ENCODE results near the gene MEF2C.

MEF2C gene

GRCh38 chr5:88736494-88736893 lies 146.5 kb downstream of the MEF2C start:
- H3K9me3 ChIP-seq (ENCODE audit: control insufficient read depth in 5 of 5, low read length in 5 of 5) = no peaks in the 10 kb centered on the region
- H3K4me1 ChIP-seq (ENCODE audit: control insufficient read depth in 5 of 5, insufficient read depth in 5 of 5, low read length in 5 of 5) = peaks cover 0 to 22% (median 8%) of the 10 kb centered on the region in 5 donors
- H3K27ac ChIP-seq (ENCODE audit: low read depth, low read length) = no peak overlapping the region
- no peak overlapping the region for H3K9ac ChIP-seq (ENCODE audit: low read length in 5 of 5)
- H3K36me3 ChIP-seq (ENCODE audit: control insufficient read depth in 5 of 5, insufficient read depth in 5 of 5, low read length in 5 of 5) = peaks cover 0 to 10% (median 4%) of the 10 kb centered on the region in 5 donors
- no peak overlapping the region for H3K4me3 ChIP-seq (ENCODE audit: low read depth in 1 of 5, low read length in 5 of 5)
- H3K27me3 ChIP-seq (ENCODE audit: control insufficient read depth in 5 of 5, insufficient read depth in 4 of 5, low read length in 5 of 5) = no peaks in the 10 kb centered on the region

- Histone ChIP-seq H3K4me1 (ENCODE audit: control insufficient read depth in 5 of 5, insufficient read depth in 5 of 5, low read length in 5 of 5) (peaks cover 0 to 22% (median 8%) of the 10 kb centered on the region in 5 donors), H3K27me3 (ENCODE audit: control insufficient read depth in 5 of 5, insufficient read depth in 4 of 5, low read length in 5 of 5) (no peaks in the 10 kb centered on the region), H3K27ac (ENCODE audit: low read depth, low read length) (peak overlapping the region; percentile 63)
Measured at GRCh38 chr5:88734983-88735382, 148.0 kb downstream of the MEF2C start.

GRCh38 chr5:88734191-88734640 lies 148.8 kb downstream of the MEF2C start:
- Histone ChIP-seq H3K4me3 (ENCODE audit: low read depth in 1 of 5, low read length in 5 of 5) (peak overlapping the region in 2 of 5 donors; percentile 11 to 46), H3K36me3 (ENCODE audit: control insufficient read depth in 5 of 5, insufficient read depth in 5 of 5, low read length in 5 of 5) (peaks cover 0 to 9% (median 5%) of the 10 kb centered on the region in 5 donors), H3K27me3 (ENCODE audit: control insufficient read depth in 5 of 5, insufficient read depth in 4 of 5, low read length in 5 of 5) (no peaks in the 10 kb centered on the region), H3K9ac (ENCODE audit: low read length in 5 of 5) (no peak overlapping the region), H3K9me3 (ENCODE audit: control insufficient read depth in 5 of 5, low read length in 5 of 5) (no peaks in the 10 kb centered on the region), H3K4me1 (ENCODE audit: control insufficient read depth in 5 of 5, insufficient read depth in 5 of 5, low read length in 5 of 5) (peaks cover 0 to 22% (median 8%) of the 10 kb centered on the region in 5 donors), H3K27ac (ENCODE audit: low read depth, low read length) (peak overlapping the region; percentile 63)

More at GRCh38 chr5:88734983-88735382, 148.0 kb downstream of the MEF2C start:
- Histone ChIP-seq H3K4me3 (ENCODE audit: low read depth in 1 of 5, low read length in 5 of 5) (no peak overlapping the region), H3K36me3 (ENCODE audit: control insufficient read depth in 5 of 5, insufficient read depth in 5 of 5, low read length in 5 of 5) (peaks cover 0 to 9% (median 6%) of the 10 kb centered on the region in 5 donors), H3K9ac (ENCODE audit: low read length in 5 of 5) (peak overlapping the region in 1 of 5 donors; percentile 9), H3K9me3 (ENCODE audit: control insufficient read depth in 5 of 5, low read length in 5 of 5) (no peaks in the 10 kb centered on the region)

- peaks cover 0 to 22% (median 8%) of the 10 kb centered on the region in 5 donors for H3K4me1 ChIP-seq (ENCODE audit: control insufficient read depth in 5 of 5, insufficient read depth in 5 of 5, low read length in 5 of 5)
Measured at GRCh38 chr5:88732862-88733261, 150.1 kb downstream of the MEF2C start.

GRCh38 chr5:88732181-88732633 lies 150.8 kb downstream of the MEF2C start:
- Histone ChIP-seq H3K9ac (ENCODE audit: low read length in 5 of 5) (peak overlapping the region in 1 of 5 donors; percentile 45), H3K27ac (ENCODE audit: low read depth, low read length) (peak overlapping the region; percentile 63), H3K4me3 (ENCODE audit: low read depth in 1 of 5, low read length in 5 of 5) (peak overlapping the region in 1 of 5 donors; percentile 23), H3K36me3 (ENCODE audit: control insufficient read depth in 5 of 5, insufficient read depth in 5 of 5, low read length in 5 of 5) (peaks cover 0 to 13% (median 6%) of the 10 kb centered on the region in 5 donors), H3K4me1 (ENCODE audit: control insufficient read depth in 5 of 5, insufficient read depth in 5 of 5, low read length in 5 of 5) (peaks cover 0 to 22% (median 8%) of the 10 kb centered on the region in 5 donors), H3K9me3 (ENCODE audit: control insufficient read depth in 5 of 5, low read length in 5 of 5) (no peaks in the 10 kb centered on the region), H3K27me3 (ENCODE audit: control insufficient read depth in 5 of 5, insufficient read depth in 4 of 5, low read length in 5 of 5) (no peaks in the 10 kb centered on the region)

More at GRCh38 chr5:88732862-88733261, 150.1 kb downstream of the MEF2C start:
- Histone ChIP-seq H3K4me3 (ENCODE audit: low read depth in 1 of 5, low read length in 5 of 5) (no peak overlapping the region), H3K9me3 (ENCODE audit: control insufficient read depth in 5 of 5, low read length in 5 of 5) (no peaks in the 10 kb centered on the region), H3K27ac (ENCODE audit: low read depth, low read length) (peak overlapping the region; percentile 63), H3K27me3 (ENCODE audit: control insufficient read depth in 5 of 5, insufficient read depth in 4 of 5, low read length in 5 of 5) (no peaks in the 10 kb centered on the region), H3K9ac (ENCODE audit: low read length in 5 of 5) (peak overlapping the region in 1 of 5 donors; percentile 20), H3K36me3 (ENCODE audit: control insufficient read depth in 5 of 5, insufficient read depth in 5 of 5, low read length in 5 of 5) (peaks cover 0 to 13% (median 8%) of the 10 kb centered on the region in 5 donors)

GRCh38 chr5:88729829-88730182 lies 153.2 kb downstream of the MEF2C start:
- Histone ChIP-seq H3K27me3 (ENCODE audit: control insufficient read depth in 5 of 5, insufficient read depth in 4 of 5, low read length in 5 of 5) (no peaks in the 10 kb centered on the region), H3K36me3 (ENCODE audit: control insufficient read depth in 5 of 5, insufficient read depth in 5 of 5, low read length in 5 of 5) (peaks cover 0 to 30% (median 20%) of the 10 kb centered on the region in 5 donors), H3K27ac (ENCODE audit: low read depth, low read length) (no peak overlapping the region), H3K9ac (ENCODE audit: low read length in 5 of 5) (no peak overlapping the region), H3K4me1 (ENCODE audit: control insufficient read depth in 5 of 5, insufficient read depth in 5 of 5, low read length in 5 of 5) (peaks cover 0 to 18% (median 8%) of the 10 kb centered on the region in 5 donors), H3K9me3 (ENCODE audit: control insufficient read depth in 5 of 5, low read length in 5 of 5) (no peaks in the 10 kb centered on the region), H3K4me3 (ENCODE audit: low read depth in 1 of 5, low read length in 5 of 5) (no peak overlapping the region)

GRCh38 chr5:88729084-88729828 lies 153.7 kb downstream of the MEF2C start:
- Histone ChIP-seq H3K4me3 (ENCODE audit: low read depth in 1 of 5, low read length in 5 of 5) (no peak overlapping the region), H3K4me1 (ENCODE audit: control insufficient read depth in 5 of 5, insufficient read depth in 5 of 5, low read length in 5 of 5) (peaks cover 0 to 14% (median 8%) of the 10 kb centered on the region in 5 donors), H3K27ac (ENCODE audit: low read depth, low read length) (no peak overlapping the region), H3K36me3 (ENCODE audit: control insufficient read depth in 5 of 5, insufficient read depth in 5 of 5, low read length in 5 of 5) (peaks cover 0 to 30% (median 20%) of the 10 kb centered on the region in 5 donors), H3K27me3 (ENCODE audit: control insufficient read depth in 5 of 5, insufficient read depth in 4 of 5, low read length in 5 of 5) (no peaks in the 10 kb centered on the region), H3K9ac (ENCODE audit: low read length in 5 of 5) (no peak overlapping the region), H3K9me3 (ENCODE audit: control insufficient read depth in 5 of 5, low read length in 5 of 5) (no peaks in the 10 kb centered on the region)

- Histone ChIP-seq H3K27ac (ENCODE audit: low read depth, low read length) (no peak overlapping the region), H3K36me3 (ENCODE audit: control insufficient read depth in 5 of 5, insufficient read depth in 5 of 5, low read length in 5 of 5) (peaks cover 3 to 32% (median 26%) of the 10 kb centered on the region in 5 donors), H3K27me3 (ENCODE audit: control insufficient read depth in 5 of 5, insufficient read depth in 4 of 5, low read length in 5 of 5) (no peaks in the 10 kb centered on the region), H3K4me3 (ENCODE audit: low read depth in 1 of 5, low read length in 5 of 5) (no peak overlapping the region), H3K9ac (ENCODE audit: low read length in 5 of 5) (no peak overlapping the region), H3K4me1 (ENCODE audit: control insufficient read depth in 5 of 5, insufficient read depth in 5 of 5, low read length in 5 of 5) (peaks cover 0 to 8% (median 4%) of the 10 kb centered on the region in 5 donors), H3K9me3 (ENCODE audit: control insufficient read depth in 5 of 5, low read length in 5 of 5) (no peaks in the 10 kb centered on the region)
Measured at GRCh38 chr5:88727705-88728313, 155.2 kb downstream of the MEF2C start.

- H3K27ac ChIP-seq (ENCODE audit: low read depth, low read length) = no peak overlapping the region
- H3K27me3 ChIP-seq (ENCODE audit: control insufficient read depth in 5 of 5, insufficient read depth in 4 of 5, low read length in 5 of 5) = no peaks in the 10 kb centered on the region
- no peak overlapping the region for H3K9ac ChIP-seq (ENCODE audit: low read length in 5 of 5)
- peaks cover 15 to 46% (median 30%) of the 10 kb centered on the region in 5 donors for H3K36me3 ChIP-seq (ENCODE audit: control insufficient read depth in 5 of 5, insufficient read depth in 5 of 5, low read length in 5 of 5)
- H3K9me3 ChIP-seq (ENCODE audit: control insufficient read depth in 5 of 5, low read length in 5 of 5) = no peaks in the 10 kb centered on the region
- peaks cover 0 to 4% (median 0%) of the 10 kb centered on the region in 5 donors for H3K4me1 ChIP-seq (ENCODE audit: control insufficient read depth in 5 of 5, insufficient read depth in 5 of 5, low read length in 5 of 5)
- no peak overlapping the region for H3K4me3 ChIP-seq (ENCODE audit: low read depth in 1 of 5, low read length in 5 of 5)
Measured at GRCh38 chr5:88725454-88725853, 157.5 kb downstream of the MEF2C start.

- H3K27ac ChIP-seq (ENCODE audit: low read depth, low read length) = no peak overlapping the region
- no peaks in the 10 kb centered on the region for H3K4me1 ChIP-seq (ENCODE audit: control insufficient read depth in 5 of 5, insufficient read depth in 5 of 5, low read length in 5 of 5)
- no peak overlapping the region for H3K9ac ChIP-seq (ENCODE audit: low read length in 5 of 5)
- no peaks in the 10 kb centered on the region for H3K9me3 ChIP-seq (ENCODE audit: control insufficient read depth in 5 of 5, low read length in 5 of 5)
- no peaks in the 10 kb centered on the region for H3K27me3 ChIP-seq (ENCODE audit: control insufficient read depth in 5 of 5, insufficient read depth in 4 of 5, low read length in 5 of 5)
- H3K36me3 ChIP-seq (ENCODE audit: control insufficient read depth in 5 of 5, insufficient read depth in 5 of 5, low read length in 5 of 5) = peaks cover 17 to 46% (median 32%) of the 10 kb centered on the region in 5 donors
- H3K4me3 ChIP-seq (ENCODE audit: low read depth in 1 of 5, low read length in 5 of 5) = no peak overlapping the region
Measured at GRCh38 chr5:88724201-88724600, 158.8 kb downstream of the MEF2C start.
